GM21367 (cell line): ENCODE results near the gene SGK1.
"Not testable (repeated sequence)": the region's sequence is repeated elsewhere in the genome, so short reads cannot be mapped to it uniquely, and the experiment has no call there.

Experiments used
- ATAC-seq: cut with Tn5 transposase; IDR thresholded peaks from one replicate; pipeline ENCODE4 v1.9.1; 2021; ENCODE audit not compliant: unreplicated experiment

The SGK1 gene

GRCh38 chr6:134230087-134230700, 87.7 kb downstream of the SGK1 start:
- no peak for ATAC-seq

- ATAC-seq: no peak
These were observed 88.4 kb downstream of the SGK1 start for GRCh38 chr6:134229520-134229919.

GRCh38 chr6:134223796-134224420, 94.0 kb downstream of the SGK1 start:
- no peak for ATAC-seq

GRCh38 chr6:134221250-134221649, 96.7 kb downstream of the SGK1 start:
- ATAC-seq: no peak

GRCh38 chr6:134217798-134218140, 100.1 kb downstream of the SGK1 start:
- ATAC-seq: no peak

- no peak for ATAC-seq
These were observed 100.7 kb downstream of the SGK1 start for GRCh38 chr6:134217105-134217797.

- peak; percentile 78 for ATAC-seq
These were observed 101.5 kb downstream of the SGK1 start for GRCh38 chr6:134216301-134217010.

GRCh38 chr6:134213410-134213809, 104.5 kb downstream of the SGK1 start:
- ATAC-seq: not testable (repeated sequence)

GRCh38 chr6:134211297-134211696, 106.6 kb downstream of the SGK1 start:
- ATAC-seq: no peak

- ATAC-seq: no peak
These were observed 110.5 kb downstream of the SGK1 start for GRCh38 chr6:134207421-134207820.

- ATAC-seq: no peak
These were observed 112.5 kb downstream of the SGK1 start for GRCh38 chr6:134205366-134205765.

- not testable (repeated sequence) for ATAC-seq
These were observed 113.2 kb downstream of the SGK1 start for GRCh38 chr6:134204759-134205158.

GRCh38 chr6:134204031-134204430, 113.9 kb downstream of the SGK1 start:
- no peak for ATAC-seq

GRCh38 chr6:134201716-134202115, 116.2 kb downstream of the SGK1 start:
- ATAC-seq: no peak

GRCh38 chr6:134199848-134200606, 117.9 kb downstream of the SGK1 start:
- peak; percentile 52 for ATAC-seq

GRCh38 chr6:134198093-134198492, 119.8 kb downstream of the SGK1 start:
- no peak for ATAC-seq

GRCh38 chr6:134197685-134198084, 120.2 kb downstream of the SGK1 start:
- ATAC-seq: not testable (repeated sequence)

- ATAC-seq: no peak
These were observed 121.2 kb downstream of the SGK1 start for GRCh38 chr6:134196568-134197193.

- ATAC-seq: no peak
These were observed 121.9 kb downstream of the SGK1 start for GRCh38 chr6:134195985-134196384.

GRCh38 chr6:134195164-134195906, 122.6 kb downstream of the SGK1 start:
- ATAC-seq: no peak
